ENCODE data around the gene RABL6.

- no peak for TF ChIP-seq CTCF (IDR thresholded peaks at IDR 0.05)
- no peak for TF ChIP-seq POLR2A (IDR thresholded peaks at IDR 0.05)
These were observed 22.5 kb downstream of the RABL6 start for GRCh38 chr9:136829981-136830885.
